WTC11 (cell line): Measurements from ENCODE around the gene TFF1. TPM values are rescaled to one million over a fixed set of nuclear protein-coding genes. Genes with fewer than 3 reads are reported as not detected.

Source experiments
- ATAC-seq: fragments of 200-7000 bp; cut with Tn5 transposase; 2 replicates; pipeline ENCODE4 v1.10.0; 2021; ENCODE audit warnings: mild to moderate bottlenecking, moderate library complexity
- CTCF ChIA-PET: fragments of 300-600 bp; sonication (Branson Sonifier 250); formaldehyde crosslinking; loops from one replicate; lab custom pipeline; 2021; ENCODE audit warnings: antibody characterized with exemption; lab: Charles Lee
- POLR2A ChIA-PET: fragments of 350-600 bp; sonication (Branson Sonifier 250); formaldehyde crosslinking; loops from one replicate; lab custom pipeline; 2021; ENCODE audit warnings: antibody characterized with exemption; lab: Charles Lee
- DNase-seq: peaks from one replicate; pipeline ENCODE4 v3.0.0; 2021; ENCODE audit warnings: low spot score
- H3K27ac Mint-ChIP-seq: 2 replicates; pipeline ENCODE4 v1.8.0; 2021; ENCODE audit warnings: mixed read lengths
- H3K27me3 Mint-ChIP-seq: 2 replicates; pipeline ENCODE4 v1.8.0; 2021; ENCODE audit warnings: low read depth, mild to moderate bottlenecking, moderate library complexity, mixed read lengths
- H3K36me3 Mint-ChIP-seq: 2 replicates; pipeline ENCODE4 v1.8.0; 2021; ENCODE audit warnings: mixed read lengths
- H3K4me1 Mint-ChIP-seq: 2 replicates; pipeline ENCODE4 v1.8.0; 2022; ENCODE audit warnings: mixed read lengths
- H3K4me3 Mint-ChIP-seq: 2 replicates; pipeline ENCODE4 v1.8.0; 2021; ENCODE audit warnings: mild to moderate bottlenecking, moderate library complexity, mixed read lengths
- H3K9me3 Mint-ChIP-seq: 2 replicates; pipeline ENCODE4 v1.8.0; 2021; ENCODE audit warnings: mixed read lengths
- SMAD3 ChIP-seq: sonication (generic); formaldehyde crosslinking; IDR thresholded peaks from 2 replicates; pipeline ENCODE4 v1.8.0; 2022; ENCODE audit warnings: missing genetic modification reagents, mild to moderate bottlenecking, borderline replicate concordance
- SOX15 ChIP-seq: fragments of 250-450 bp; sonication (Bioruptor Pico); IDR thresholded peaks from 2 replicates; pipeline ENCODE4 v1.9.0; 2021; ENCODE audit warnings: mild to moderate bottlenecking
- total RNA-seq: library from RNA; stranded (reverse); gene quantifications from 3 replicates; pipeline ENCODE4 v1.2.3, GENCODE V29; 2021
- TF ChIP-seq, protein P1 (sequence below): sonication (generic); formaldehyde crosslinking; IDR thresholded peaks from 2 replicates; pipeline ENCODE4 v1.8.0; 2023; ENCODE audit warnings: missing genetic modification reagents, mild to moderate bottlenecking, borderline replicate concordance
- TF ChIP-seq, protein P2 (sequence below): sonication (generic); formaldehyde crosslinking; IDR thresholded peaks from 2 replicates; pipeline ENCODE4 v1.8.1; 2023; ENCODE audit warnings: mild to moderate bottlenecking, missing genetic modification reagents, moderate library complexity

TFF1 gene
- total RNA-seq, 1 experiment from 2014 or later: 0.81 TPM

DNA sequence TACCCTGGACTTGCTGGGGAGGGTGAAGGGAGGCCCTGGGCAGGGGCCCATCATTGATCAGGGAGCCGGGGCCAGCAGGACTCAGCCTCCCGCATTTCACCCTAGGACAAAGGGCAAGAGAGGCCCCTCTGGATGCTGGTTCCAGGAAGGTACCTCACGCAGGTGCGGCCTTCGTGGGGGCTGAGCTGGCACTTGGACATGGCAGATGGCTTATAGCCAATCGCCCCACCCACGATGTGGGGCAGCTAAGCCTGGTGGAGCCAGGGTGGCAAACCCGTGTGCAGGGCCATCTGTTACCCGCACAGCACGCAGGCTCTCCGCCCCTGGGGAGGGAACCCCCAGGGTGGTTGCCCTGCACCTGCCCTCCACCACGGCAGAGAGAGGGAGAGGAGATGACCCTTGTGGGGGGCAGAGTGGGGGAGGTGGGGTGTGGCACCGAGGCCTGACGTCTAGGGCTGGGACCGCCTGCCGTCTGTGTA is 53.7 kb downstream of the TFF1 start:
- Mint-ChIP-seq H3K27ac (no peak overlapping the region), H3K9me3 (no peaks in the 10 kb centered on the region), H3K36me3 (no peaks in the 10 kb centered on the region), H3K4me1 (peaks cover 59% of the 10 kb centered on the region), H3K27me3 (peaks cover 6% of the 10 kb centered on the region), H3K4me3 (no peak overlapping the region)
- ChIA-PET CTCF (interaction anchor here (3.4 to 11.5 kb wide), 2 partner anchors 24 to 53 kb away, joined by 35 to 165 read pairs; no protein-coding TSS in a partner anchor), POLR2A (no interaction called here)
- ATAC-seq (no peak), DNase-seq (no peak)
- TF ChIP-seq, protein P1, sequence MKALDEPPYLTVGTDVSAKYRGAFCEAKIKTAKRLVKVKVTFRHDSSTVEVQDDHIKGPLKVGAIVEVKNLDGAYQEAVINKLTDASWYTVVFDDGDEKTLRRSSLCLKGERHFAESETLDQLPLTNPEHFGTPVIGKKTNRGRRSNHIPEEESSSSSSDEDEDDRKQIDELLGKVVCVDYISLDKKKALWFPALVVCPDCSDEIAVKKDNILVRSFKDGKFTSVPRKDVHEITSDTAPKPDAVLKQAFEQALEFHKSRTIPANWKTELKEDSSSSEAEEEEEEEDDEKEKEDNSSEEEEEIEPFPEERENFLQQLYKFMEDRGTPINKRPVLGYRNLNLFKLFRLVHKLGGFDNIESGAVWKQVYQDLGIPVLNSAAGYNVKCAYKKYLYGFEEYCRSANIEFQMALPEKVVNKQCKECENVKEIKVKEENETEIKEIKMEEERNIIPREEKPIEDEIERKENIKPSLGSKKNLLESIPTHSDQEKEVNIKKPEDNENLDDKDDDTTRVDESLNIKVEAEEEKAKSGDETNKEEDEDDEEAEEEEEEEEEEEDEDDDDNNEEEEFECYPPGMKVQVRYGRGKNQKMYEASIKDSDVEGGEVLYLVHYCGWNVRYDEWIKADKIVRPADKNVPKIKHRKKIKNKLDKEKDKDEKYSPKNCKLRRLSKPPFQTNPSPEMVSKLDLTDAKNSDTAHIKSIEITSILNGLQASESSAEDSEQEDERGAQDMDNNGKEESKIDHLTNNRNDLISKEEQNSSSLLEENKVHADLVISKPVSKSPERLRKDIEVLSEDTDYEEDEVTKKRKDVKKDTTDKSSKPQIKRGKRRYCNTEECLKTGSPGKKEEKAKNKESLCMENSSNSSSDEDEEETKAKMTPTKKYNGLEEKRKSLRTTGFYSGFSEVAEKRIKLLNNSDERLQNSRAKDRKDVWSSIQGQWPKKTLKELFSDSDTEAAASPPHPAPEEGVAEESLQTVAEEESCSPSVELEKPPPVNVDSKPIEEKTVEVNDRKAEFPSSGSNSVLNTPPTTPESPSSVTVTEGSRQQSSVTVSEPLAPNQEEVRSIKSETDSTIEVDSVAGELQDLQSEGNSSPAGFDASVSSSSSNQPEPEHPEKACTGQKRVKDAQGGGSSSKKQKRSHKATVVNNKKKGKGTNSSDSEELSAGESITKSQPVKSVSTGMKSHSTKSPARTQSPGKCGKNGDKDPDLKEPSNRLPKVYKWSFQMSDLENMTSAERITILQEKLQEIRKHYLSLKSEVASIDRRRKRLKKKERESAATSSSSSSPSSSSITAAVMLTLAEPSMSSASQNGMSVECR (CRISPR knock-in tag): no peak
- TF ChIP-seq, protein P2, sequence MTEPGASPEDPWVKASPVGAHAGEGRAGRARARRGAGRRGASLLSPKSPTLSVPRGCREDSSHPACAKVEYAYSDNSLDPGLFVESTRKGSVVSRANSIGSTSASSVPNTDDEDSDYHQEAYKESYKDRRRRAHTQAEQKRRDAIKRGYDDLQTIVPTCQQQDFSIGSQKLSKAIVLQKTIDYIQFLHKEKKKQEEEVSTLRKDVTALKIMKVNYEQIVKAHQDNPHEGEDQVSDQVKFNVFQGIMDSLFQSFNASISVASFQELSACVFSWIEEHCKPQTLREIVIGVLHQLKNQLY (CRISPR knock-in tag): no peak
- TF ChIP-seq SMAD3 (no peak), SOX15 (CRISPR knock-in tag) (no peak)

Other genes with a start within 250 kb of the TFF1 start
- gene ABCG1, start 147.4 kb downstream of the TFF1 start, total RNA-seq: 2.9 to 4.0 TPM (median 3.7 TPM) in 3 replicates
- gene TFF3, start 51.1 kb downstream of the TFF1 start, total RNA-seq: 2.9 to 4.2 TPM (median 3.5 TPM) in 3 replicates
- 0.33 TPM in 1 of 3 replicates, not detected in the others for gene TFF2, start 15.5 kb downstream of the TFF1 start, total RNA-seq
- gene TMPRSS3, start 29.5 kb upstream of the TFF1 start, total RNA-seq: 0.25 to 0.39 TPM (median 0.27 TPM) in 3 replicates
- 0.09 TPM in 1 of 3 replicates, not detected in the others for gene UBASH3A, start 37.4 kb upstream of the TFF1 start, total RNA-seq
- gene RSPH1, start 129.7 kb upstream of the TFF1 start, total RNA-seq: 0.11 to 0.30 TPM (median 0.16 TPM) in 3 replicates
- gene SLC37A1, start 147.3 kb upstream of the TFF1 start, total RNA-seq: 22.7 to 26.3 TPM (median 25.8 TPM) in 3 replicates